HG03025 (cell line): ENCODE results near the gene MYO3B.

Experiments
- ATAC-seq: cut with Tn5 transposase; IDR thresholded peaks from one replicate; pipeline ENCODE4 v1.9.1; 2021; ENCODE audit warnings: mild to moderate bottlenecking, moderate library complexity; ENCODE audit not compliant: unreplicated experiment, low FRiP score

The MYO3B gene, protein sequence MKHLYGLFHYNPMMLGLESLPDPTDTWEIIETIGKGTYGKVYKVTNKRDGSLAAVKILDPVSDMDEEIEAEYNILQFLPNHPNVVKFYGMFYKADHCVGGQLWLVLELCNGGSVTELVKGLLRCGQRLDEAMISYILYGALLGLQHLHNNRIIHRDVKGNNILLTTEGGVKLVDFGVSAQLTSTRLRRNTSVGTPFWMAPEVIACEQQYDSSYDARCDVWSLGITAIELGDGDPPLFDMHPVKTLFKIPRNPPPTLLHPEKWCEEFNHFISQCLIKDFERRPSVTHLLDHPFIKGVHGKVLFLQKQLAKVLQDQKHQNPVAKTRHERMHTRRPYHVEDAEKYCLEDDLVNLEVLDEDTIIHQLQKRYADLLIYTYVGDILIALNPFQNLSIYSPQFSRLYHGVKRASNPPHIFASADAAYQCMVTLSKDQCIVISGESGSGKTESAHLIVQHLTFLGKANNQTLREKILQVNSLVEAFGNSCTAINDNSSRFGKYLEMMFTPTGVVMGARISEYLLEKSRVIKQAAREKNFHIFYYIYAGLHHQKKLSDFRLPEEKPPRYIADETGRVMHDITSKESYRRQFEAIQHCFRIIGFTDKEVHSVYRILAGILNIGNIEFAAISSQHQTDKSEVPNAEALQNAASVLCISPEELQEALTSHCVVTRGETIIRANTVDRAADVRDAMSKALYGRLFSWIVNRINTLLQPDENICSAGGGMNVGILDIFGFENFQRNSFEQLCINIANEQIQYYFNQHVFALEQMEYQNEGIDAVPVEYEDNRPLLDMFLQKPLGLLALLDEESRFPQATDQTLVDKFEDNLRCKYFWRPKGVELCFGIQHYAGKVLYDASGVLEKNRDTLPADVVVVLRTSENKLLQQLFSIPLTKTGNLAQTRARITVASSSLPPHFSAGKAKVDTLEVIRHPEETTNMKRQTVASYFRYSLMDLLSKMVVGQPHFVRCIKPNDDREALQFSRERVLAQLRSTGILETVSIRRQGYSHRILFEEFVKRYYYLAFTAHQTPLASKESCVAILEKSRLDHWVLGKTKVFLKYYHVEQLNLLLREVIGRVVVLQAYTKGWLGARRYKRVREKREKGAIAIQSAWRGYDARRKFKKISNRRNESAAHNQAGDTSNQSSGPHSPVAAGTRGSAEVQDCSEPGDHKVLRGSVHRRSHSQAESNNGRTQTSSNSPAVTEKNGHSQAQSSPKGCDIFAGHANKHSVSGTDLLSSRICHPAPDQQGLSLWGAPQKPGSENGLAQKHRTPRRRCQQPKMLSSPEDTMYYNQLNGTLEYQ (N-terminal part only)

DNA sequence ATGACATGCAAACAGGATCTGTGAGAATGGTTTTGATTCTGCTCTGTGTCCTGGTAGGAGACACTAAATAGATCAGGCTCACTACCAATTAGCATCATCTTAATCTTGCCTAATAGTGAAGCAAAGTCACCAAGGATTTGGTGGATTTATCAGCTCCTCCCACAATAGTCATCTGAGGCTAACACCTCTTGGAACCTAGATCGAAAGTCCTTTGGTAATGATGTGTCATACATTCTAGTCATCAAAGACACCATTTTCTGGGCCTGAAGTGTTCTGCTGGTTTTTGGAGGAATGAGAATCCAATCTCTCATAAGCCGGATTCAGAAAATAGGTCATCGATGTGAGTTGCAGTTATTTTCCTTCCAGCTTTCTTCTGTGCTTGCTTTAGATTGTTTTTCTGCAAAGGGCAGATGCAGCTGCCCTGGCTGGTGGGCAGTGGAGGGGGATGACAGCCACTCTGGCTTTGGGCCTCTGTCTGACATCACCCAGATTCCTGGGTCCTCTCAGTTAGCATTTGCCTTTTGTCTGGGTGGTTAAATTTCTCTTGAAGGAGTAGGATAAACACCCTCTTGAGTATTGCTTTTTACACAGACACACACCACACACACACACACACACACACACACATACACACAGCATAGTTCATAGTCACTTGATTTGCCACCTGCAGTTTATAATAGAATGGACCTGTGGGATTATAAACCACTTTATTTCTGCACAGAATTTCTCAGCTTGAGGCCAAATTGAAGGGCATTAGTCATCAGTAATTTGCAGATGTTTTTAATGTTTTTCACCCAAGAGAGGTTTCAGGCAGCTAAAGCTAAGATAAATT is at the start of gene MYO3B:
Gene MYO3B (plus strand): TSS at position 198 of the 832 bp plus-strand sequence. CDS start 141 bp downstream, at position 339.
- no peak for ATAC-seq

DNA sequence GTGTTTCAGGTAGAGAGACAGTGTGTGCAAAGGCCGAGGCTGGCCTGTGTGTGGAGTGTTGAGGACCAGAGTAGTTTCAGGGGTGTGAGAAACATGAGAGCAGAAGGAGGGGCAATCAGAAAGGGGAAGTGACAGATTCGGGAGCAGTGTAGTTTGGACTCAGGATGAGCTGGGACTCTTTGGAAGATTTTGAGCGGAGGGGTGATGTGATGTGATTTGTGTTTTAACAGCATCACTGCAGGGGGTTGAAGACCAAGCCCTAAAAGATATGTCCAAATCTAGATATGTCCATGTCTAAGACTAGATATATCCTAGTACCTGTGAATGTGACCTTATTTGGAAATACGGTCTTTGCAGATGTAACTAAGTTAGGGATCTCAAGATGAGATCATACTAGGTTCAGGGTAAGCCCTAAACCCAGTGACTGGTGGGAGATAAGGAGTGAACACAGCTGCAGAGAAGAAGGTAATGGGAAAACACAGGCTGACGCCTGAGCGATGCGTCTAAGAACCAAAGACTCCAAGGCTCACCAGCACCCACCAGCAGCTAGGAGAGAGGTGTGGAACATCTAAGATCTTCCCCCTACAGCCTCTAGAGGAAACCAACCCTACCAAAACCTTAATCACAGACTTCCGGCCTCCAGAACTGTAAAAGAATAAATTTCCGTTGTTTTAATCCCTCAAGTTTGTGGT is 38.5 kb upstream of the MYO3B start:
- peak; percentile 50 for ATAC-seq

DNA sequence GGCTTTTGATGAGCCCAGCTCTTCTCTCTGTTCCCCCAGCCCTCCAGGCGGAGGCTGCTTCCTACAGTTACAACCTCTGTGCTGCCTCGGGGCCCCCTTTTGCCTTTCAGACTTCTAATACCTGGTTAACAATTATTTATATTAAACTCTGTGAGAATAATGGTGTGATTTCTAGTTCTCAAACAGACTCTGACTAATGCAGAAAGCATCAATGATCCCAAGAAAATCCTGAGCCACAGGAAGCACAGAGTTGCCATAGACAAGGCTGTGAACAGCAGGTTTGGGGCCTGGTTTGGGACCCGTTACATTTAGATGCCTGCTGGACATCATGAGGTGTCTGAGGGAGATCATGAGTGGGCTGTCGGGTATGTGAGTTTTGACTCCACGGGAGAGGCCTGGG is 37.4 kb upstream of the MYO3B start:
- ATAC-seq = no peak

DNA sequence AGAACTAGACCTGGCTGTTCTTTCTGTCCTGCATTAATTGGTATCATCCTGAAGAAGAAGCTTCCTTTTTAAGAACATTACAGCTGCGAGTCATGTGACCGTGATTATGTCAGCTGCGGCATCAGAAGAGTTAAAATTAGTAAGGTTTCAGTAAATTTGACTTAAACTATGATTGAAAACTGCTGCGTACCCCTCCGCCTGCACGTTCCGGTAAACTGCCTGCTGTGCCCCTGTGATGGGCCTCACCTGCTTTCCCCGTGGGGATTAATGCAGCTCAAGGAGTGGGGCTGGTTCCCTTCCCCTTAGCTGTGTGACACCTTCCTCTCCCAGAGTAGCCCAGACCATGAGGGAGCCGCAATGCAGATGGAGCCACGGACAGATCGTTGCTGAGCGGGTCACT is 36.1 kb upstream of the MYO3B start:
- no peak for ATAC-seq

DNA sequence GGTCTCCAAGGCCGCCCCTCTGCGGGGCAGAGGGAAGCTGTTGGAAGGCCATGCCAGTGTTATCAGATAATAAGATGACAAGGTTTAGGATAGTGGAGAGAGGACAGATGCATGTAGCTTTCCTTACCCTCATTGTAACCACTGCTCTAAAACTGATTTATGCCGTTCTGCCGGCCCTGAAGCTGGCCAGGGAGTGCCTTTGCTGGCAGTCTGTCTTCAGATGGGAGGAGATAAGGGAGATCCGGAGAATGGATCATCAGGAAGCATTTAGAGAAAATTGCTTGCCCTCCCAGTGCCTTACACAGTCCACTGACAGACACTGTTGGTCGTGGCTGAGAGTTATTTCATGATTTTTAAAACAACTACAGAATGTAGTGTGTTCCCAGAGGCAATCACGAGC is 35.4 kb upstream of the MYO3B start:
- no peak for ATAC-seq

DNA sequence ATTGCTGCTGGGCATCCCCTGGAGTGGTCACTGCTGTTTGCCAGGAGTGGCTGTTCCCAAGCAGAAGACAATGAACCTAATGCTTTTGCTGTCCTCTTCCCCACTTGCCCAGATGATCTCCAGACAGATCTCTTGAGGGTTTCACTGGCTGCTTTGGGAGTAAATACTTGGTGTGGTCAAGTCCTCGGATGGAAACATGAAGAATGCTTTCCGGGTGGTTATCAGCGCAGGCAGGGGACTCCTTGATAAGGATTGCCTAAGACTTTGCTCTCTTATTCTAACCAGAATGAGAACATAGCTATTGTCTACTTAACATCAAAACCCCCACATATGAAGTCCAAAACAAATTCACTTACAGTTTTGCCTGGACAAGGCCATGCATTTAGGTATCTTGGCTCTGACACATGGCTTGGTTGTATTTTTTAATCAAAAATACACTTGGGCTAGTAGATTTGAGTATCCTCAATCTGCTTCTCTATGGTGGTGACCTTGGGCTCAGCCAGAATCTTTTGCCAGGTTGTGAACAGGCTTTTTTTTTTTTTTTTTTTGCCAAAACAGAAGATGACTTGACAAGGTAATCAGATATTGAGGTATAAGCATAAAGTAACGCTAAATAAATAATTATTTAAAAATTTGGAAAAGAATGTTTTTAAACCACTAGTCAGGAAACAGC is 34.8 kb upstream of the MYO3B start:
- no peak for ATAC-seq

DNA sequence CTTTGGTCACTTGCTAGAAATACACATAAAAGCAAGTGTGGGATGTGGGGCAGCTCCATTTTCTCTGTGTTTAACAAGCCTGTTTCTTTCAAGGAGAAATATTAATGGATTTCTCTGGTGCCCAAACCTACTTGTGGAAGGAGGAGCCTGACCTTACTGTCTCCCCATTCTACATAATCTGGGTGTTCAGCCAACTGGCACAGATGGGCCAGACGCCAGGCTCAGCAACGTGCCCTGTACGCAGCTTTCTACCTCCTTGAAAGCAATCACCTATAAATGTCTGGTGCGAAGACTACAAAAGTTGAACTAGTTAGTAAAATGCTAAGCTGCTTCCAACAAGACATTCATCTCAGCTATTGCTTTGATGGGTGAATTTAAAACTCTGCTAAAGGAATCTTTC is 33.2 kb upstream of the MYO3B start:
- ATAC-seq = no peak

DNA sequence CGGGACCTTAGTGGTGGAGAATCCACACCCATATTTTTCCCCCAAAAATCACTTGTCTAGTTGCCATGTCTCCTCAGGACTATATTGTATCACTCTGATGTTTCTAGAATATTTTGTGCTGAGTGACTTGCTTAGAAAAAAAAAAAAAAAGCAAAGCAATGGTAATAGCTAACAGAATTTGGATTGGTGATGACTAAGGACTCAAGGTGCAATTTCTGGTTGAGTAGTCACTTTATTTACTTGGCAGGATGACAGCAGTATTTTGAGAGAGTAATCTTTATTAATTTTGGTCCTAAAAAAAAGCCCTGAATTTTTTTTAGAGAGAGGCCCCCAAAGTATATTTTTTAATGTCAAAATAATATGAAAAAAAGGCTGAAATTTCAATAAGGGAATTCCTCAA is 32.8 kb upstream of the MYO3B start:
- no peak for ATAC-seq

DNA sequence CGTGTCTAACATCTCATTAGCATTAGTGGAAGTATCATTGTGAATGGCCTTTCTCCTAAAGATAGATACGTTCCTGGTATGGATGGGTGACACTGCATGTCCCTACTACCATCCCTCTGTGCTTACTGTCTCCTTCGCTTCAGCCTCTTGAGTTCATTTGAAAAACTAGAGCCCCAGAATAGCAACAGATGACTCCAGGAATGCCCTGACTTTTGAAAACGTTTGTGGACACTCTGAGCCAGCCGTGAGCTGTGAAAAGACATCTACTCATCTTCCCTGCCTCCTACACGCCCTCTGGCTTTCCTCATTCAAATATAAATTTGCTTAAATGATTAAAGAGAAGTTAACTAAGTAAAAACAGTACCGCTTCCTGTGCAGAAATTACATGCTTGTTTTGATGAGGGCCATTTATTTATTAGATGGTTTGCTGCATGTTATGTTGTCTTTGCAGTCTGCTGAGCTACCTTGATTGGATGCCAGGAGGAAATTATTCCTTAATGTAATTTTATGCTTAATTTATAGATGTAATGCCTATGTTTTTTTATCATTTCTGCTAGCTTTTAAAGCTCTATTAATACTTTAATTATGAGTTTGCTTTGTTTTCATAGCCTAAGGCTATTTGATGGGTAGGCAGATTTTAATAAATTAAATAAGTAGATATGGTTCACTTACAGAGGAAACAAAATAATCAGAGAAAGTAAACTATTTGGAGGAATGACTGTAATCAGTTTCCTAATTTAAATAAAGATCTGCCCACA is 32.1 kb upstream of the MYO3B start:
- ATAC-seq = no peak

DNA sequence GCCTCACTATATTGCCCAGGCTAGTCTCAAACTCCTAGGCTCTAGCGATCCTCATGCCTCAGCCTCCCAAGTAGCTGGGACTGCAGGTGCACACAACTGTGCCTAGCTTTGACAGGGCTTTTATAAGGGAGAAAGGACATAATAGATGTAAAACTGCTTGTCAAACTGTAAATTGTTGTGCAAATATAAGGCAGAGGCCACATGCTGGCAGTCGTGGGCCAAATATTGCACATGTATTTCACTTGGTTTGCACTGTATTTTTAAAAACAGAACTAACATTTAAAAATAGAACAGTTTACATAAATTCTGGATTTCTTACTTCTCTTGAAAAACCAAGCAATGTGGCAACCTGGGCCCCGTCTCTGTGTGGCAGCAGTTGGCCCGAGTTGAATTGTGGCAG is 31.2 kb upstream of the MYO3B start:
- no peak for ATAC-seq

DNA sequence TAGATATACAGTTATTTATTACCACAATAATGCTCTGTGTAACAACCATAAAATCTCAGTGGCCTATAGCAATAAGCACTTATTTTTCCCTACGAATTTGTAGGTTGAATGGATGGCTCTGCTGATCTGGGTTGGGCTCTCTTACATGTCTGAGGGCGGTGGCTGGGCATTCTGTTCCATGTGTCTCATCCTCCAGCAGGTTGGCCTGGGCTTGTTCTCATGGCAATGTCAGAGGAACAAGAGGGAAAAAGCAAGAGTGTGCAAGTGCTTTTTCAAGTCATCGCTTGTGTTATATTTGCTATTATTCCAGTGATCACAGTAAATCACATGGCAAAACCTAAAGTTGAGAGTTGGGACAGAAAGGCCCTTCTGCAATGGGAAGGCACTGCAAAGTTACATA is 30.4 kb upstream of the MYO3B start:
- ATAC-seq = no peak

DNA sequence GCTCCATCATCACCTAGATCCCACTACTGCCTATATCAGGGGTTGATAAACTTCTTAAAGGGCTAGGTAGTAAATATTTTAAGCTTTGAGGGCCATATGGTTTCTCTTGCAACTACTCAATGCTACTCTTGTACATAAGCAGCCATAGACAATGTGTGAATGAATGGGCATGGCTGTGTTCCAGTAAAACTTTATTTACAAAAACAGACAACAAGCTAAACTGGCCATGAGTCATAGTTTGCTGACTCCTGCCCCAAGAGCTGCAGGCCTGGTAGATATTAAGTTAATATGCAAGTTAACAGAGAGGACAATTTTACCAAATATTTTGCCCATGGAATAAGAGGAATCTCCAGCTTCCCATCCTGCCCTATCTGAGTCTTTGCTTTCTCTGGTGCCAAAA is 29.8 kb upstream of the MYO3B start:
- ATAC-seq = no peak

DNA sequence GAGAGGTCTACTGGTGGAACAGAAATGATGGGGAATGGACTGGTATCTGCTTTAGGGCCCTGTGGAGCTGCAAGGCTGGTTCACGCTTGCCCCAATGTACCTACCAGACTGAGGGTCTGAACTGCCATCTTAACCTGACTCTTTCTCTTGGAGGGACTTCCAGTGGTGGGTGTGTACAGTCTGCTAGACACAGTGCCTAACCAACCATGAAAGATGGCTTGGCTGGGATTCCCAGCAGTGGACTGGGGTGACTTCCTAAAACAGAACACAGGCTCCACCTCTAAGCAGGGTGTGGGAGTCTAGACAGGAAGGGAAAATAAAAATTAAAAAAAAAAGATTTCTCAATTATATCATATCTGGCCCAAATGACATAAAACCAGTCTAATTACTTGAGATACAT is 25.5 kb upstream of the MYO3B start:
- no peak for ATAC-seq

DNA sequence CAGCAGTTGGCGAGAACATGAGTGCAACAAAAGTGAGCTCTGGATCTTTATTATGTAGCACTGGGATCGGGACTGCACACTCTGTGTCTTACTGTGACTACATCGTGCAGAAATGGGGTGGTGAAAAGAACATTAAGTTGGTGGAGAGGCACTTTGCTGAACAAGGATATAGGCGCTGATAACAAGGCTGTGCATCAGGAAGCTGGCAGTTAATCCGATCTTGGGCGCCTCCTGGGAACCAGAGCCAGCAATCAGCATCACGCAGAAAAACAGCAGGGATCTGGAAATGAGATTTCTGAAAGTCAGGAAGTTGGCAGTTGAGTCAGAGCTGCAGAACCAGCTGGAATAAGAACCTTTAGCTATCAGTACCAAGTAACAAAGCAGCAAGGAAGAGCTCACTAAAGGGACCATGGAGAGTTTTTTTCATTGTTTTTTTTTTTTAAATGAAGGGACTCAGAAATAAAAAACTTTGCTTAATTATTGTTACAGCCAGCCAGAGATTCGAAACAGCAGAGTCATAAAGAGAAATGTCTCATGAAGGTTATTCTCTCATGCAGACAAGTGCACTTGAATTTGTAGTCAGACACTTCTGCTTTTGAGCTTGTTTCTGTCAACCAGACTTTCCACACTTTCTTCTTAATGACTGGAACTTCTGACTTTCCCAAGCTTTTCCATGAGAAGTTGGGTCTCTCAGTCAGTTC is 22.8 kb upstream of the MYO3B start:
- no peak for ATAC-seq

DNA sequence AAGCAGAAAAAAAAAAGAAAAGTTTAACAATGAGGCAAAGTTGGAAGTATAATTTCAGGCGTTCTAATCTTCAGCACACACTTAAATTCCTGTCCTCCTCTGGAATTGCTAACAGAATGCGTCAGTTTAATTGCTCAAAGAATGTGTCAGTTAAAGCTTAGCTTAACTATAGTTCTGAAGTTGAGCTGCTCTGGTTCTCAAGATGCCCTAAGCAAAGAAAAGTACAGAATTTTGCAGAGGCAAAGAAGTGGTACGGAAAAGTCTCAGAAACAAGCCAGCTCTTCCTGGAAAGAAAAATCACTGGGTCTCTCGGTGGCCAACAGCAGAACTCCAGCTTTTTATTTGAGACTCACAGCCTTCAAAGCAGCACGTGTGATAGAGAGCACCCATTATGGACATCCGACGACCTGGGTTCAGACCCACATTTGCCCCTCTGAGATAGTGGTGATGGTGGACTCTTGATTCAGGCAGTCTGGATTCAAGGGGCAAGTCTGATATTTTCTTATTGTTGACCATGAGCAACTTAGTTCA is 22.2 kb upstream of the MYO3B start:
- ATAC-seq = no peak

DNA sequence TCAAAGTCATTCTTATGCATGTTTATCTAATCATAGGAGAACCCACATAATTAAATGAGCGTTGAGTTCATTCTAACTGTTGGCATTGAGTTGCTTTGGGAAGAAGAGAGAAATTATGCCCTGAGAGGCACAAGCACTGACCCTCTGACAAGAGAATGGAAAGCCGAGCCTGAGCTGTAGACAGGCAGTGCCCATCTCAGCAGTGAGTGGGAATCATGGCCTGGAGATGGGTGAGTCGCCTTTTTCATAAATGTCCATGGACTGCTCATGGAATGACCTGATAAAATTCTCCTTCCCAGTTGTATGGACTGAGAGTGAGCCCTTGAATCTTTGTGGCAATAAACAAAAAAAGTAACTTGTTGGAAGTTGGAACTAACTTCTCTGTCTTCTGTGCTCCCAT is 21.4 kb upstream of the MYO3B start:
- no peak for ATAC-seq

DNA sequence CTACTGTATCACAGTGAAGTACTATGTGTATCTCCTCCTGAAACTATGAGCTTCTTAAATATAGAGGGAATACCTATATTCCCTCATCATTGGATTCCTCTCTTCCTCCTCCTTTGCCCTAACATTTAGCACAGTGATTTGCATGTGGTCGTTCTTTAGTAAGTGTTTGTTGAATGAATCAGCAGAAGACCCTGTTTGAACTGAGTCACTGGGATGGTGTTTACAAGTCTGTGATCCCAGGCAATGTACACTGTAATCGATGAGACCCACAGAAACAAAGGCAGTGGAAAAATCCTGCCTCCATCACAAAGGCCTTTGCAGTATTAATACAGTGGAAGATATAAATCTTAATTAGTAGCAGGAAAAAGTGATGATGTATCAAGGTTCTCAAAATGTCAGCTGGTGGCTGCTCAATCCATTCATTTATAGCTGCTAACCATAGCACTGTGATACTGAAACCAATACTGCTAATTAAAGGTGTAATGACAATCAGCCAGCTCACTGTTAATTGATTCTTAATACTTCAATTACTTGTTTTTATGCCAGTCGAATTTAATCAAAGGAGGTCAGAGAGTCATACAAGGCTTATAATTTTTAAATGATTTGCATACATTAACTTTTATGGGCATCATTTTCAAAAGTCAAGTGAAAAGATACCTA is 20.8 kb upstream of the MYO3B start:
- no peak for ATAC-seq
